Measurements from ENCODE around the gene EMILIN1.
A peak's percentile ranks its signal among the peaks of the same experiment; 100 is the strongest.

DNA sequence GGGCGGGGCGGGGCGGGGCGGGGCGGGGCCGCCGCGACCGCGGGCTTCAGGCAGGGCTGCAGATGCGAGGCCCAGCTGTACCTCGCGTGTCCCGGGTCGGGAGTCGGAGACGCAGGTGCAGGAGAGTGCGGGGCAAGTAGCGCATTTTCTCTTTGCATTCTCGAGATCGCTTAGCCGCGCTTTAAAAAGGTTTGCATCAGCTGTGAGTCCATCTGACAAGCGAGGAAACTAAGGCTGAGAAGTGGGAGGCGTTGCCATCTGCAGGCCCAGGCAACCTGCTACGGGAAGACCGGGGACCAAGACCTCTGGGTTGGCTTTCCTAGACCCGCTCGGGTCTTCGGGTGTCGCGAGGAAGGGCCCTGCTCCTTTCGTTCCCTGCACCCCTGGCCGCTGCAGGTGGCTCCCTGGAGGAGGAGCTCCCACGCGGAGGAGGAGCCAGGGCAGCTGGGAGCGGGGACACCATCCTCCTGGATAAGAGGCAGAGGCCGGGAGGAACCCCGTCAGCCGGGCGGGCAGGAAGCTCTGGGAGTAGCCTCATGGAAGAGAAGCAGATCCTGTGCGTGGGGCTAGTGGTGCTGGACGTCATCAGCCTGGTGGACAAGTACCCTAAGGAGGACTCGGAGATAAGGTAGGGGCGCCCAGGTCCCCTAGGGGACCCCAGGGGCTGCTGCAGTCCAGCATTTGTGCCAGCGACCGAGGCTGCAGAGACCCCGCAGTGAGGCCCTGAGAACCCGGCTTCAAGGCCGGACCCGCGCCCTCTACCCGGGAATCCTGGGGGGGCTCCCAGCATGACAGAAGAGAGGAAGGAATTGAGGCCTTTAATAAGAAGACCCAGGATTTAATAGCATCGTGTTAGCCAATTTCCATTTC is 8.5 kb downstream of the EMILIN1 start, which contains the start of gene KHK:
- TF ChIP-seq POLR2AphosphoS5 (IDR thresholded peaks at IDR 0.05; ENCODE audit: low read depth) (peak; percentile 57), ZNF114 (CRISPR knock-in tag; IDR thresholded peaks at IDR 0.05) (no peak), EZH2phosphoT487 (IDR thresholded peaks at IDR 0.05; ENCODE audit: unreplicated experiment) (no peak), EZH2 (IDR thresholded peaks at IDR 0.05; ENCODE audit: low read depth, unreplicated experiment) (no peak), CREB1 (CRISPR knock-in tag; IDR thresholded peaks at IDR 0.05; ENCODE audit: low read depth) (no peak)
- TF ChIP-seq, protein P1, sequence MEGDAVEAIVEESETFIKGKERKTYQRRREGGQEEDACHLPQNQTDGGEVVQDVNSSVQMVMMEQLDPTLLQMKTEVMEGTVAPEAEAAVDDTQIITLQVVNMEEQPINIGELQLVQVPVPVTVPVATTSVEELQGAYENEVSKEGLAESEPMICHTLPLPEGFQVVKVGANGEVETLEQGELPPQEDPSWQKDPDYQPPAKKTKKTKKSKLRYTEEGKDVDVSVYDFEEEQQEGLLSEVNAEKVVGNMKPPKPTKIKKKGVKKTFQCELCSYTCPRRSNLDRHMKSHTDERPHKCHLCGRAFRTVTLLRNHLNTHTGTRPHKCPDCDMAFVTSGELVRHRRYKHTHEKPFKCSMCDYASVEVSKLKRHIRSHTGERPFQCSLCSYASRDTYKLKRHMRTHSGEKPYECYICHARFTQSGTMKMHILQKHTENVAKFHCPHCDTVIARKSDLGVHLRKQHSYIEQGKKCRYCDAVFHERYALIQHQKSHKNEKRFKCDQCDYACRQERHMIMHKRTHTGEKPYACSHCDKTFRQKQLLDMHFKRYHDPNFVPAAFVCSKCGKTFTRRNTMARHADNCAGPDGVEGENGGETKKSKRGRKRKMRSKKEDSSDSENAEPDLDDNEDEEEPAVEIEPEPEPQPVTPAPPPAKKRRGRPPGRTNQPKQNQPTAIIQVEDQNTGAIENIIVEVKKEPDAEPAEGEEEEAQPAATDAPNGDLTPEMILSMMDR (conservative IDR thresholded peaks at IDR 0.05; ENCODE audit: low read depth in 2 of 2), result no peak

Measured in GM23338 (cell line).